HUES64 (cell line): ENCODE data around the gene RASEF.
A peak's percentile ranks its signal among the peaks of the same experiment; 100 is the strongest.
"Not testable (repeated sequence)": the region's sequence is repeated elsewhere in the genome, so short reads cannot be mapped to it uniquely, and the experiment has no call there.

ENCODE experiments used
- H3K27ac ChIP-seq: 2 replicates; pipeline ENCODE4 v1.7.0; 2013; ENCODE audit warnings: low read depth, low read length, inconsistent platforms
- H3K27me3 ChIP-seq: 2 replicates; pipeline ENCODE4 v1.6.1; 2013; ENCODE audit warnings: mild to moderate bottlenecking, low read length; ENCODE audit not compliant: insufficient read depth
- H3K36me3 ChIP-seq: 2 replicates; pipeline ENCODE4 v1.6.1; 2013; ENCODE audit warnings: mild to moderate bottlenecking, low read length; ENCODE audit not compliant: insufficient read depth
- H3K4me1 ChIP-seq: 2 replicates; pipeline ENCODE4 v1.6.1; 2013; ENCODE audit warnings: mild to moderate bottlenecking, low read length, moderate library complexity; ENCODE audit not compliant: insufficient read depth
- H3K4me3 ChIP-seq: 2 replicates; pipeline ENCODE4 v1.5.1; 2013; ENCODE audit warnings: mild to moderate bottlenecking, low read length, moderate library complexity
- H3K9ac ChIP-seq: 2 replicates; pipeline ENCODE4 v1.6.1; 2013; ENCODE audit warnings: mild to moderate bottlenecking, low read depth, low read length
- H3K9me3 ChIP-seq: 2 replicates; pipeline ENCODE4 v1.6.1; 2013; ENCODE audit warnings: low read depth, low read length; ENCODE audit not compliant: insufficient read depth
- WGBS: fragments of 150-250, 120-280 bp; methylation state at CpG from one replicate; pipeline ENCODE4 v1.1.7; 2013; ENCODE audit warnings: missing lambda C conversion rate; 5-methylcytosine and 5-hydroxymethylcytosine counted together

RASEF gene

GRCh38 chr9:82969291-82969690 lies 93.7 kb downstream of the RASEF start:
- Histone ChIP-seq H3K9me3 (no peaks in the 10 kb centered on the region; the same call in 1 of the 2 replicates), H3K4me1 (no peaks in the 10 kb centered on the region), H3K9ac (no peak overlapping the region), H3K36me3 (no peaks in the 10 kb centered on the region), H3K4me3 (no peak overlapping the region), H3K27ac (no peak overlapping the region), H3K27me3 (no peaks in the 10 kb centered on the region)
- 98% methylated on average over 4 of the region's 4 CpGs for WGBS

DNA sequence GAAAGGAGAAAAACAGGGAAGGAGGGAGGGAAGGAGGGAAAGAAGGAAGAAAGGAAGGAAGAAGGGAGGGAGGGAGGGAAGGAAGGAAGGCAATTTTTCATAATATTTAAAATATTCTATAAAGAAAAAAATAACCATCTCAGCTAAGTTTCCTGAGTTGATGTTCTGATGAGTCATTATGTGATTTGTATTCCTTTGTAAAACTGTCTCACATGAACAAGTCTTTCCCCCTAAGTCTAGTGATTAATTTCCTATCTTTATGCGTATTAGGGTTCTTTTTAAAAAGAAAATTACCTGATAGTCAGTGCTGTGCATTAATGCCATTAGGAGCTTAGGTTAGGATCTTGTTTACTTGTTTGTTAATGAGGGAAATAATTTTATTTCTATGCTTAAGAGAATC lies 94.1 kb downstream of the RASEF start:
- H3K36me3 ChIP-seq = no peaks in the 10 kb centered on the region
- WGBS = 88% methylated on average over 1 of the region's 1 CpG
- no peak overlapping the region for H3K4me3 ChIP-seq
- H3K9me3 ChIP-seq = no peaks in the 10 kb centered on the region; the same call in 1 of the 2 replicates
- no peaks in the 10 kb centered on the region for H3K4me1 ChIP-seq
- H3K27me3 ChIP-seq = no peaks in the 10 kb centered on the region
- H3K27ac ChIP-seq = no peak overlapping the region
- H3K9ac ChIP-seq = no peak overlapping the region

DNA sequence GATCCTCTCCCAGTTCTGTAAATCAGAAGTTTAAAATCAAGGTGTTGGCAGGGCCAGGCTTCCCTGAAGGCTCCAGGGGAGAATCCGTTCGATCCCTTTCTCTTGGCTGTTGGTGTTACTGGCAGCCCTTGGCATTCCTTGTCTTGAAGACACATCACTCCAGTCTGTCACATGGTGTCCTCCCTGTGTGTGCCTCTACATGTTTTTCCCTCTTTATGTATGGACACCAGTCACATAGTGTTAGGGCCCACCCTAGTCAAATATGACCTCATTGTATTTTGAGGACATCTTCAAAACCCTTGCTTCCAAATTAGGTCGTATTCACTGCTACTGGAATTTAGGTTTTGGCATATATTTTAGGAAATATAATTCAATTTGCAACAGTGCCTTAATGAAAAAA lies 94.6 kb downstream of the RASEF start:
- WGBS = 97% methylated on average over 2 of the region's 3 CpGs
- Histone ChIP-seq H3K9ac (no peak overlapping the region), H3K4me1 (no peaks in the 10 kb centered on the region), H3K27me3 (no peaks in the 10 kb centered on the region), H3K27ac (no peak overlapping the region), H3K36me3 (no peaks in the 10 kb centered on the region), H3K4me3 (no peak overlapping the region), H3K9me3 (no peaks in the 10 kb centered on the region; the same call in 1 of the 2 replicates)

- WGBS = 39% methylated on average over 7 of the region's 7 CpGs
- Histone ChIP-seq H3K9me3 (no peaks in the 10 kb centered on the region), H3K4me1 (0 out of 2 replicates have a peak, but pooled peaks cover 3% of the 10 kb centered on the region), H3K9ac (no peak overlapping the region), H3K4me3 (no peak overlapping the region), H3K27ac (no peak overlapping the region), H3K27me3 (no peaks in the 10 kb centered on the region), H3K36me3 (no peaks in the 10 kb centered on the region)
Measured at GRCh38 chr9:82961504-82962125, 101.3 kb downstream of the RASEF start.

DNA sequence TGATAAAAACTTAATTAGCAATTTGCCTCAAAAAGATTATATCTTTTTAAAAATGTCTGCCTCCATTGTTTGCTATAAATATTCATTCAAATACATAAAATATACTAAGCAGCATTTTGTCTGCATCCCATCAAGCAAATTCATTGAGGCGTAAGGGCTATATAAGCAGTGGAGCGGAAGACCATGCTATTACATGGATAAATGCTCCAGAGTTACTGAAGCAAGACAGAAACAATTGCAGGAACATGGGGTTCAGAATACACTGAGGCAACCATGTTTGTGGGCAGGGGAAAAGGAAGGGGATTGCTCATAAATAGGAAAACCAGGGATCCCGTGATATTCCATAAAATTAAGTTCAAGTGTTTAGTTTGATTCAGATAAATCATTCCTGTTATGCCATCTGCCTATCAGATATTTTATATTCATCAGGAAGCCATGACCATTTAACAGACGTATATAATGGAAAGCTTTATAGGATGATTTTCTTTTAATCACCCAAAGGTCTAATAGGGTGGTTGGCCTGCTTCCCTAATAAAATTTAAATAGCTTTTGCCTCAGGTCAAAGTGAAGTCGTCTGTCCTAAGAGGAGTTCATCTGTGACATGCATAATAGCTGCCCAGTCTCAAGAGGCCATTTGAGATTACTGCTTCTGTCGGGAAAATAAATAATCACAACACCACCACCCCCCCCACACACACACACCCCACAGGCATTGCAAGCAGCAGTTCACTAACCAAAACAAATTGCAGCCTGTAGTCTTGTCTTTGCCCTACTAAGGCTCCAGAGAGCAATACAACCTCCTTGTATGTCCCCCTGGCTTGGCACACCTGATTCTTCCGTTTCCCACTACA lies 105.2 kb downstream of the RASEF start:
- H3K4me3 ChIP-seq = no peak overlapping the region
- no peak overlapping the region for H3K9ac ChIP-seq
- no peaks in the 10 kb centered on the region for H3K27me3 ChIP-seq
- WGBS = 92% methylated on average over 6 of the region's 7 CpGs
- H3K36me3 ChIP-seq = no peaks in the 10 kb centered on the region
- H3K9me3 ChIP-seq = no peaks in the 10 kb centered on the region
- no peak overlapping the region for H3K27ac ChIP-seq
- 0 out of 2 replicates have a peak, but pooled peaks cover 3% of the 10 kb centered on the region for H3K4me1 ChIP-seq

GRCh38 chr9:82949203-82949602 lies 113.7 kb downstream of the RASEF start:
- 93% methylated on average over 2 of the region's 2 CpGs for WGBS
- H3K9ac ChIP-seq = no peak overlapping the region

DNA sequence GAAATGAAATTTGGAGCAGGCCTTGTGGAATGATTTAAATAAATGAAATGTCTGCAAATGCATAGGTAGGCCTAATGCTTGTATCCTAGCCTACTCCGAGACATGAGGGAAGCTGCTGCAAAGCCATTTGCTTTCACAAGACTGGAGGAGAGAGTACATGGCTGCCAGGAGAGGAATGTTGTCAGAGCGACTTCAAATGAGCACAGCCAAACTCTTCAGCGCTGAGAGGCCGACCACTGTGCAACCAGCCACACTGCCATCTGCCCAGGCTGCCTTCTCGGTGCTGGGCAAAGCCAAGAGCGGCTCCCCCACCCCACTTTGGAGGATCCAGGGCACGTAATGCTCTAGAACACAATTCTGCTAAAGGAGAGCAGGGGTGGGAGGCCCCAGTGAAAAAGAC lies 122.6 kb downstream of the RASEF start:
- Histone ChIP-seq H3K9ac (no peak overlapping the region), H3K4me1 (0 out of 2 replicates have a peak, but pooled peaks cover 2% of the 10 kb centered on the region), H3K27me3 (no peaks in the 10 kb centered on the region), H3K36me3 (no peaks in the 10 kb centered on the region), H3K9me3 (no peaks in the 10 kb centered on the region), H3K4me3 (no peak overlapping the region), H3K27ac (no peak overlapping the region)
- 95% methylated on average over 7 of the region's 7 CpGs for WGBS

More at GRCh38 chr9:82949203-82949602, 113.7 kb downstream of the RASEF start:
- Histone ChIP-seq H3K4me3 (no peak overlapping the region), H3K36me3 (no peaks in the 10 kb centered on the region), H3K27ac (no peak overlapping the region), H3K27me3 (no peaks in the 10 kb centered on the region), H3K4me1 (peaks cover 17% of the 10 kb centered on the region), H3K9me3 (no peaks in the 10 kb centered on the region)

DNA sequence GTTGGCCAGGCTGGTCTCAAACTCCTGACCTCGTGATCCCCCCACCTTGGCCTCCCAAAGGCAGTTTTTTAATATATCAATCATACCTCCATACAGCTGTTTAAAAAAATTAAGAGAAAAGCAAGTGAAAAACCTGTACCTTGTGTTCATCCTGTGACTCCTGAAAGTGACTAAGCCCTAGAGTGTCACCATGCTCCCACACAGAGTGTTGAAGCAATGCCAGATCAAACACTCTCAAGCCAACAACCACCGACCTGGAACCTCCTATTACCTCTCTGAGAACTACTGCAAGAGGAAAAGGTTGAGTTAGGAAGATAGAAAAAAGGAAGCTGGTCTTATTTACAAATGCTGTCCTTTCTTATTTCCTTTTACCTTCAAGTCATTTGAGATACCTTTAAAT lies 123.5 kb downstream of the RASEF start:
- 70% methylated on average over 2 of the region's 2 CpGs for WGBS
- Histone ChIP-seq H3K9ac (no peak overlapping the region), H3K9me3 (no peaks in the 10 kb centered on the region), H3K4me1 (peaks cover 11% of the 10 kb centered on the region; the same call in 1 of the 2 replicates), H3K27me3 (no peaks in the 10 kb centered on the region), H3K27ac (no peak overlapping the region), H3K4me3 (no peak overlapping the region), H3K36me3 (no peaks in the 10 kb centered on the region)

DNA sequence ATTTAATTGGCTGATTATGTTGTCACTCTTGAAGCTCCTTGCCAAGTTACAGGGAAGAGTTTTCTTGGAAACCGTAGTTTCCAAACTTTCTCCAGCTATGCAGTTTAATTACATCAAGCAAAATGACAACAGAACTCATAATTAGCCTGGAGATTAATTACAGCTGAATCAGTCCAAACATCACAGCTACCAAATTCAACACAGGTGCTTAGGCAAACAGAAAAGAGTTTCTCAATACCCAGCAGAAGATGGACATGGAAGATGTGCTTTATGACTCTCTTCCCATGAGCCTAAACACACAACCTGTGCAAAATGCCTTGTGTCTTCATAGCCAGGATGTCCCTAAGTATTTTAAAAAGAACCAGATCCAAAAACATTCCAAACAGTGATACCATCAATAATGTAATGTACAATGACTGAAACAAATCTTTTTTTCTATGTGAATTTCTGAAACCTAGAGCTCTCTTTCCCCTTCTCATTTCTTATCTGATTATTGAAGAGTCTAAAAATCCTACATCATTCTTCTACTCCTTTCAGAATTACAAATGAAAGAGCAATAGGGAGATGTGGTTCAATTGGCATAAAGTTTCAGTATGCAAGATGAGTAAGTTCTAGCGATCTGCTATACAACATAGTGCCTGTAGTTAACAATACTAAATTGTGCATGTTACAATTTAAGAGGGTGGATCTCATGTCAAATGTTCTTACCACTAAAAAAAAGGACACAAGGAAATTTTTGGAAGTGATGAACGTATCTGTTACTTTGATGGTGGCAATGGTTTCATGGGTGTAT lies 124.3 kb downstream of the RASEF start:
- H3K4me1 ChIP-seq = peaks cover 12% of the 10 kb centered on the region; the same call in 1 of the 2 replicates
- no peaks in the 10 kb centered on the region for H3K9me3 ChIP-seq
- no peaks in the 10 kb centered on the region for H3K27me3 ChIP-seq
- H3K27ac ChIP-seq = no peak overlapping the region
- H3K36me3 ChIP-seq = no peaks in the 10 kb centered on the region
- no peak overlapping the region for H3K9ac ChIP-seq
- H3K4me3 ChIP-seq = no peak overlapping the region
- 95% methylated on average over 2 of the region's 3 CpGs for WGBS

- not testable (repeated sequence) for H3K4me3 ChIP-seq, H3K27me3 ChIP-seq, H3K27ac ChIP-seq, H3K9me3 ChIP-seq, H3K9ac ChIP-seq, H3K36me3 ChIP-seq
- H3K4me1 ChIP-seq = peaks cover 12% of the 10 kb centered on the region; the same call in 1 of the 2 replicates
- 98% methylated on average over 7 of the region's 7 CpGs for WGBS
Measured at GRCh38 chr9:82936561-82936960, 126.4 kb downstream of the RASEF start.

DNA sequence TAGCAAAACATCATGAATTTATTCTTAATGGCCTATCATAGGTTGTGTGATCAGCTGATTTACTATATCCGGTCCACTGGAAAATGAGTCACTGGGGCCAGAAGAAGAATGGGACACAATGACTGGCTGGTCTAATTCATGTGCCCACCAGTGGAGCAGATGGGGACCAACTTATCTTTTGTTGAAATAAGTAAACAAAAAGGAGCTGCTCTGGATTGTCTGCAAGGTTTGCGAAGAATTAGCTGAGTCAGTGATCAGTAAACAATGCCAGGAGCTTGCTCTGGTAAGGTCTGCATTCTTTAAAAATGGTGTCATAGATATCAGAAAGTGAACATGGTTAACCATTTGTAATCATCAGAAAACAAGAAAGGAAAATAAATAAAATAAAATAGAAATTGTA lies 128.0 kb downstream of the RASEF start:
- Histone ChIP-seq H3K9ac (no peak overlapping the region), H3K4me1 (peaks cover 12% of the 10 kb centered on the region; the same call in 1 of the 2 replicates), H3K4me3 (no peak overlapping the region), H3K27me3 (no peaks in the 10 kb centered on the region), H3K27ac (peak overlapping the region; percentile 51; the same call in 1 of the 2 replicates), H3K9me3 (no peaks in the 10 kb centered on the region), H3K36me3 (no peaks in the 10 kb centered on the region)
- 76% methylated on average over 2 of the region's 2 CpGs for WGBS
